Measurements from ENCODE around the gene HSF2BP.
"Not testable (repeated sequence)": the region's sequence is repeated elsewhere in the genome, so short reads cannot be mapped to it uniquely, and the experiment has no call there.

Gene HSF2BP

GRCh38 chr21:43687566-43688399 is 28.5 kb upstream of the HSF2BP start:
- DNase-seq (ENCODE audit: low read depth in 1 of 2, low spot score in 1 of 2) = no peak

- DNase-seq (ENCODE audit: low read depth in 1 of 2, low spot score in 1 of 2) = no peak
These were observed 27.7 kb upstream of the HSF2BP start for GRCh38 chr21:43686811-43687565.

GRCh38 chr21:43684424-43684823 is 25.1 kb upstream of the HSF2BP start:
- no peak for DNase-seq (ENCODE audit: low read depth in 1 of 2, low spot score in 1 of 2)

- no peak for DNase-seq (ENCODE audit: low read depth in 1 of 2, low spot score in 1 of 2)
These were observed 22.4 kb upstream of the HSF2BP start for GRCh38 chr21:43681650-43682049.

- DNase-seq (ENCODE audit: low read depth in 1 of 2, low spot score in 1 of 2) = not testable (repeated sequence)
These were observed 21.1 kb upstream of the HSF2BP start for GRCh38 chr21:43680421-43680820.

GRCh38 chr21:43679951-43680350 is 20.7 kb upstream of the HSF2BP start:
- DNase-seq (ENCODE audit: low read depth in 1 of 2, low spot score in 1 of 2) = no peak

- no peak for DNase-seq (ENCODE audit: low read depth in 1 of 2, low spot score in 1 of 2)
These were observed 17.1 kb upstream of the HSF2BP start for GRCh38 chr21:43676391-43676790.

- no peak for DNase-seq (ENCODE audit: low read depth in 1 of 2, low spot score in 1 of 2)
These were observed 16.6 kb upstream of the HSF2BP start for GRCh38 chr21:43675871-43676270.

GRCh38 chr21:43669828-43670605 is 10.7 kb upstream of the HSF2BP start:
- no peak for DNase-seq (ENCODE audit: low read depth in 1 of 2, low spot score in 1 of 2)

GRCh38 chr21:43667191-43667904 is 8.1 kb upstream of the HSF2BP start:
- no peak for DNase-seq (ENCODE audit: low read depth in 1 of 2, low spot score in 1 of 2)

GRCh38 chr21:43665879-43666278 is 6.6 kb upstream of the HSF2BP start:
- DNase-seq (ENCODE audit: low read depth in 1 of 2, low spot score in 1 of 2) = no peak

- no peak for DNase-seq (ENCODE audit: low read depth in 1 of 2, low spot score in 1 of 2)
These were observed 5.1 kb upstream of the HSF2BP start for GRCh38 chr21:43664358-43664757.

- no peak for DNase-seq (ENCODE audit: low read depth in 1 of 2, low spot score in 1 of 2)
These were observed 3.7 kb upstream of the HSF2BP start for GRCh38 chr21:43663033-43663432.

GRCh38 chr21:43662286-43662685 is 3.0 kb upstream of the HSF2BP start:
- DNase-seq (ENCODE audit: low read depth in 1 of 2, low spot score in 1 of 2) = no peak

GRCh38 chr21:43658769-43659135 is 536 bp downstream of the HSF2BP start:
- DNase-seq (ENCODE audit: low read depth in 1 of 2, low spot score in 1 of 2) = no peak

- no peak for DNase-seq (ENCODE audit: low read depth in 1 of 2, low spot score in 1 of 2)
These were observed 1.1 kb downstream of the HSF2BP start for GRCh38 chr21:43658088-43658741.

GRCh38 chr21:43657355-43658087 is 1.8 kb downstream of the HSF2BP start:
- DNase-seq (ENCODE audit: low read depth in 1 of 2, low spot score in 1 of 2) = no peak

- DNase-seq (ENCODE audit: low read depth in 1 of 2, low spot score in 1 of 2) = no peak
These were observed 4.3 kb downstream of the HSF2BP start for GRCh38 chr21:43654806-43655489.

GRCh38 chr21:43653626-43654025 is 5.7 kb downstream of the HSF2BP start:
- DNase-seq (ENCODE audit: low read depth in 1 of 2, low spot score in 1 of 2) = no peak

All from activated CD4-positive, alpha-beta T cell treated with anti-CD3 and anti-CD28 coated beads, Interleukin-2, amount 50 U/mL, for 24 hours (primary cell).